ENCODE measurements around the gene CACNA2D4.

Gene CACNA2D4

DNA sequence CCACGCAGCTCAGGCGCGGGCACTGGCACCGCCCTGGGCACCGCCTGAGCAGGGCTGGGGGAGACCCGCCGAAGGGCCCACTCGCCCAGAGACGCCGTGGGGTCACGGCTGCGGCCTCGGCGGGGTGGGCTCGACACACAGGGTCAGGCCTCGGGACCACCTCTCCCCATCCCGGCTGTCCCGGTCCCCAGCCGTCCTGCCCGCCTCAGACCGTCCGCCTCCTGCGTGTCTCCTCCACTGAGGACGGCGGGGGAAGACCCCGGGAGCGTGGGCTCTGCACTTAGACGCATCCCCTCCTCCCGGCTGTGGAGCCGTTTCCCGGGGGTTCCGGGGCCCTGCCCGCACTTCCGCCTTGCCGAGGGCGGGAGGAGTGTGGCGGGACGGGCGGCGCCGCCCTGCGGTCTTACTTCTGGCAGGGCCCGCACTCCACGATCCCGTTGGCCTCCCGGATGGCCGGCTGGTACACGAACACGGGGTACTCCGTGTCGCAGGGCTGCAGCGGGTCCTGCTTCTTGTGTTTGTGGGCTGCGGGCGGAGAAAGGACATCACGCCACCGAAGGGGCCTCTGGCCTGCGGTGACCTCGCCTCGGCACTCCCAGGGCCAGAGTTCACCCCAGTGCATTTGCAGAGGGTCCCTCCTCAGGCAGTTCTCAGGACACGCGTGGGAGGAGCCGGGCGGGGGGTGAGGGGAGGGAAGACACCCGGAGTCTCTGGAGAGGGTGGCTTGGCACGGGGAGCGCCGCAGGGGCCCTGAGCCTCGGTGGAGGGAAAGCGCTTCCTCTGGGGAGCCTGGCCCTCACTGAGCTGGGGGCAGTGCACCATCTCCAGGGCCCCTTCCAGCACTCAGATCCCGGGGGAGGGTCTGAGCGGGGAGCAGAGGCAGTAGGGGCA lies 121.2 kb downstream of the CACNA2D4 start:
- peak overlapping the region; percentile 54 for H3K27ac ChIP-seq
- no peaks in the 10 kb centered on the region for H3K79me2 ChIP-seq
- H3K4me2 ChIP-seq (ENCODE audit: low read length) = peak overlapping the region; percentile 62
- H3K4me1 ChIP-seq = peaks cover 9% of the 10 kb centered on the region
- peak overlapping the region; percentile 32 for H3K4me3 ChIP-seq (ENCODE audit: low read depth, low read length)
- no peaks in the 10 kb centered on the region for H3K36me3 ChIP-seq (ENCODE audit: control insufficient read depth, insufficient read depth, low read length)
- no peaks in the 10 kb centered on the region for H3K27me3 ChIP-seq (ENCODE audit: control insufficient read depth, insufficient read depth, low read length)
- peak overlapping the region; percentile 11 for H3K9ac ChIP-seq
- no peaks in the 10 kb centered on the region for H3K9me3 ChIP-seq (ENCODE audit: control insufficient read depth, low read length)
- TF ChIP-seq, protein P1, sequence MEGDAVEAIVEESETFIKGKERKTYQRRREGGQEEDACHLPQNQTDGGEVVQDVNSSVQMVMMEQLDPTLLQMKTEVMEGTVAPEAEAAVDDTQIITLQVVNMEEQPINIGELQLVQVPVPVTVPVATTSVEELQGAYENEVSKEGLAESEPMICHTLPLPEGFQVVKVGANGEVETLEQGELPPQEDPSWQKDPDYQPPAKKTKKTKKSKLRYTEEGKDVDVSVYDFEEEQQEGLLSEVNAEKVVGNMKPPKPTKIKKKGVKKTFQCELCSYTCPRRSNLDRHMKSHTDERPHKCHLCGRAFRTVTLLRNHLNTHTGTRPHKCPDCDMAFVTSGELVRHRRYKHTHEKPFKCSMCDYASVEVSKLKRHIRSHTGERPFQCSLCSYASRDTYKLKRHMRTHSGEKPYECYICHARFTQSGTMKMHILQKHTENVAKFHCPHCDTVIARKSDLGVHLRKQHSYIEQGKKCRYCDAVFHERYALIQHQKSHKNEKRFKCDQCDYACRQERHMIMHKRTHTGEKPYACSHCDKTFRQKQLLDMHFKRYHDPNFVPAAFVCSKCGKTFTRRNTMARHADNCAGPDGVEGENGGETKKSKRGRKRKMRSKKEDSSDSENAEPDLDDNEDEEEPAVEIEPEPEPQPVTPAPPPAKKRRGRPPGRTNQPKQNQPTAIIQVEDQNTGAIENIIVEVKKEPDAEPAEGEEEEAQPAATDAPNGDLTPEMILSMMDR (IDR thresholded peaks at IDR 0.05) = no peak
- peak overlapping the region; percentile 93 for H2AFZ ChIP-seq

DNA sequence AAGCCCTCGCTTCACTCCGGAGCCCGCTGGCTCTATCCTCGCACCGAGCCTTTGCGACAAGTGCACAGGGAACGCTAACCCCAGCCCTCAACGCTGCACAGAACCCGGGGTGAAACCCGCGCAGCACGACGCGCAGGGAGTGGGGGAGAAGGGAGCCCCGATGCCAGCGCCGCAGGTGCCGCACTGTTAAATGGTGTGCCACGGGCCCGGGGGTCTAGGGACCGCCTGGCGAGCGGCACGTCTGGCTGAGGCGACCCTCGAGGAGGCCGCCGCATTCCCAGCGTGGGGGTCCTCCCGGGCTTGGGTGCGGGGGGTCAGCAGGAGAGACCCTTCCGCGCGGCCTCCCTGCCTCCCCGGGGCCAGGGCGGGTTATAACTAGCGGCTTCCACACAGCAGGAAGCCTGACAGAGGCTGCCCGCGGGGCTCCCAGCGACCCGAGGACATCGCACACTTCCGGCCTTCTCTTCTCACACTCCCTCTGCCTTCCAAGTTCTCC lies 121.9 kb downstream of the CACNA2D4 start:
- peak overlapping the region; percentile 54 for H3K27ac ChIP-seq
- H3K4me1 ChIP-seq = peaks cover 9% of the 10 kb centered on the region
- H3K36me3 ChIP-seq (ENCODE audit: control insufficient read depth, insufficient read depth, low read length) = no peaks in the 10 kb centered on the region
- peak overlapping the region; percentile 93 for H2AFZ ChIP-seq
- H3K27me3 ChIP-seq (ENCODE audit: control insufficient read depth, insufficient read depth, low read length) = no peaks in the 10 kb centered on the region
- TF ChIP-seq, protein P1 (IDR thresholded peaks at IDR 0.05) = no peak
- H3K9me3 ChIP-seq (ENCODE audit: control insufficient read depth, low read length) = no peaks in the 10 kb centered on the region
- H3K4me2 ChIP-seq (ENCODE audit: low read length) = peak overlapping the region; percentile 62
- H3K4me3 ChIP-seq (ENCODE audit: low read depth, low read length) = peak overlapping the region; percentile 32
- peak overlapping the region; percentile 11 for H3K9ac ChIP-seq
- H3K79me2 ChIP-seq = no peaks in the 10 kb centered on the region

DNA sequence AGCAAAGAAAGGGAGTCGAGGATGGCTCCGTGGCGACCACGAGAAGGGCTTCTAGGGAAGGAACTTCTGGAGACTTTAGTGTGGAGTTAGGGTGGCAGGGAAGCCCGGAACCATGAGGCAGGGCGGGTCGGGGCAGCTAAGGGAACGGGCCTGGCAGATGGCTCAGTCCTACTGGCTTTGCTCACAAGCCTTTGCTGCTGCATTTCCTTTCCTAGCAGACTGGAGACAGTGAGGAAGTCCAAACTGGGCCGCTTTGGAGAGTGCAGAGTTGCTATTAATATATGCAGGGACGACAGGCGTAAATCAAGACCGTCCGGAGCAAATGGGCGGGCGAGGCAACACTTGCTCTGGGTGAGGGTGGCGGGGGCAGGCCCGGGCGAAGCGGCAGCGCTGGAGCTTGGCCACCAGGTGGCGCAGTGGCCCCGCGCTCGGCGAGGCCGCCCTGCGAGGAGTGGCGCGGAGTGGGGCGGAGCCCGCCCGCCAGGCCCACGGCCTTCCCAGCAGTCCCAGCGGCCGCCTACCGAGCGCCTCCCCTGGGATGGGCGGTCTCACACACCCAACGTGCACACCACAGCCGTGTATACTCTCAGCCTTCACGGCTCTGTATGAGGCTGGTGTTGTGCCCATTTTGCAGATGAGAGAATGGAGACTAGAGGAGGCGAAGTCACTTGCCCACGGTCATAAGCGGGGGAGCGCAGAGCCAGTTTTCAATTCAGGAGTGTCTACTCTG lies 122.5 kb downstream of the CACNA2D4 start:
- Histone ChIP-seq H3K27me3 (ENCODE audit: control insufficient read depth, insufficient read depth, low read length) (no peaks in the 10 kb centered on the region), H3K4me2 (ENCODE audit: low read length) (peak overlapping the region; percentile 62), H3K9ac (no peak overlapping the region), H3K79me2 (no peaks in the 10 kb centered on the region), H3K9me3 (ENCODE audit: control insufficient read depth, low read length) (no peaks in the 10 kb centered on the region), H3K27ac (peak overlapping the region; percentile 54), H2AFZ (peak overlapping the region; percentile 93), H3K4me3 (ENCODE audit: low read depth, low read length) (peak overlapping the region; percentile 32), H3K36me3 (ENCODE audit: control insufficient read depth, insufficient read depth, low read length) (no peaks in the 10 kb centered on the region), H3K4me1 (peaks cover 9% of the 10 kb centered on the region)
- TF ChIP-seq, protein P1 (IDR thresholded peaks at IDR 0.05) = peak; percentile 99

DNA sequence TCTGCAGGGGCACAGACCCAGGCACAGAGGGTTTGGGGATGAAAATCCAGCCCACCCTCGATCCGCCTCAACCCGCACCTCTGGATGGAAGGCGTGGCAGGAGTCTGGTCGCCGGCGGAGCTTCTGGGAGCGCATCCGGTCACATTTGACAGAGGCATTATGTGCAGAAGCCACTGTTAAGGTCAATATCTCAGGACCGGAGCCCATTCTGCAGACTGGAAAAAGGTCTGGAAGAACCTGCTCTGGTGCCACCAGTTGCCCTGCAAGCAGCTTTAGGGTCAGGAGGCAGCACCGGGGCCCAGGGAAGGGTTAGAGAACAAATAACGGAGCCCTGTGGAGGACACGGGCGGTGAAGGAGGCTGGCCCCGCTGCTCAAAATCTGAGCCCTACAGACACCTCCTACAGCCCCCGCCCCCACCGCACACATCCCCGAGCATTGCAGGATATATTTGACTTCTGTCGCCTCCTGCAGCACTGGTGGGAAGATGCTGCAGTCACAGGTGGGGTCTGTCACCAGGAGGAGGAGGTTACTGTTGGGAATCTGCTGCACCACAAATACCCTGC lies 123.1 kb downstream of the CACNA2D4 start:
- TF ChIP-seq, protein P1 (IDR thresholded peaks at IDR 0.05) = no peak
- H3K79me2 ChIP-seq = no peaks in the 10 kb centered on the region
- H3K27me3 ChIP-seq (ENCODE audit: control insufficient read depth, insufficient read depth, low read length) = no peaks in the 10 kb centered on the region
- H3K4me2 ChIP-seq (ENCODE audit: low read length) = no peak overlapping the region
- no peaks in the 10 kb centered on the region for H3K9me3 ChIP-seq (ENCODE audit: control insufficient read depth, low read length)
- H3K27ac ChIP-seq = no peak overlapping the region
- H2AFZ ChIP-seq = peak overlapping the region; percentile 93
- H3K4me3 ChIP-seq (ENCODE audit: low read depth, low read length) = no peak overlapping the region
- no peaks in the 10 kb centered on the region for H3K36me3 ChIP-seq (ENCODE audit: control insufficient read depth, insufficient read depth, low read length)
- no peak overlapping the region for H3K9ac ChIP-seq
- H3K4me1 ChIP-seq = peaks cover 9% of the 10 kb centered on the region
